Stimulated activated CD8-positive, alpha-beta memory T cell treated with anti-CD3 and anti-CD28 coated beads, Interleukin-7, amount 100 ng/mL, for 1 hour (primary cell): ENCODE data around the gene DNASE2B.

Experiments used
- DNase-seq, 2 donors: peaks; one replicate each; pipeline ENCODE4 v3.0.0-alpha.2; 2020; ENCODE audit warnings: low read depth in 2 of 2

The DNASE2B gene

GRCh38 chr1:84452436-84452835, 54.2 kb downstream of the DNASE2B start:
- DNase-seq = no peak

DNA sequence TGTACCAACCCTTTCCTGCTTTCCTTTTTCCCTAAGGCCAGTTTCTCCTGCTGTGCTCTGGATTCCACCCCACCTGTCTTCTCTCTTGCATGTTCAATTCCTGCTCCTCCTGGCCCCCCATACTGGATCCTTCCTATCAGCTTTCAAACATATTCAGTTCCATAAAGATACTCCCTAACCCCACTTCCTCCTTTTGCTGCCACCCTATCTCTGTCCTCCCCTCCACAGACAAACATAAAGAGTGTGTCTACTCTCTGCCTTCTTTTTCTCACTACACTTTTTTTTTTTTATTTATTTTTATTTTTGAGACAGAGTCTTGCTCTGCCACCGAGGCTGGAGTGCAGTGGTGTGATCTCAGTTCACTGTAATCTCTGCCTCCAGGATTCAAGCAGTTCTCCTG, 63.8 kb downstream of the DNASE2B start:
- no peak for DNase-seq
